Thoracic aorta (tissue), 2 donors: Measurements from ENCODE around the gene TTLL8. TPM values are rescaled to one million over a fixed set of nuclear protein-coding genes. Genes with fewer than 3 reads are reported as not detected.

ENCODE experiments used
- ATAC-seq: fragments of 150-250 bp; one replicate; pipeline ENCODE4 v1.8.0; 2017; ENCODE audit warnings: low read depth; ENCODE audit not compliant: insufficient number of reproducible peaks, low FRiP score
- DNase-seq: peaks from one replicate; pipeline ENCODE4 v3.0.0-alpha.2; 2020; ENCODE audit warnings: low spot score
- H3K27ac ChIP-seq, 2 donors: fragments of 200-600 bp; sonication (generic); 1 replicate in 1 of 2; 2 replicates in 1 of 2; pipeline ENCODE4 v1.5.1; 2016; ENCODE audit warnings: mild to moderate bottlenecking in 2 of 2, moderate library complexity in 2 of 2
- H3K27me3 ChIP-seq: fragments of 200-600 bp; sonication (generic); replicated peaks from 2 replicates; pipeline ENCODE4 v1.6.0; 2016; ENCODE audit warnings: mild to moderate bottlenecking; ENCODE audit not compliant: insufficient read depth
- H3K36me3 ChIP-seq: fragments of 200-600 bp; sonication (generic); one replicate; pipeline ENCODE4 v1.5.1; 2016
- H3K4me1 ChIP-seq, 2 donors: fragments of 200-600 bp; sonication (generic); 1 replicate in 1 of 2; 2 replicates in 1 of 2; pipeline versions ENCODE4 v1.5.1 to v1.6.0; 2016; ENCODE audit warnings: low read depth in 2 of 2, mild to moderate bottlenecking in 1 of 2; ENCODE audit not compliant: control insufficient read depth in 1 of 2
- H3K4me3 ChIP-seq: fragments of 200-600 bp; sonication (generic); 2 replicates; pipeline ENCODE4 v1.5.1; 2016; ENCODE audit warnings: mild to moderate bottlenecking
- H3K9me3 ChIP-seq: fragments of 200-600 bp; sonication (generic); 2 replicates; pipeline ENCODE4 v1.5.1; 2016
- CTCF ChIP-seq: fragments of 200-600 bp; sonication (generic); IDR thresholded peaks from one replicate; pipeline ENCODE4 v1.5.1; 2019; ENCODE audit warnings: antibody characterized with exemption
- total RNA-seq, 2 donors: library from RNA; depleted of rRNA; stranded (reverse); fragments of >200 nt; gene quantifications; one replicate each; pipeline versions ENCODE4 v1.1.0 to v1.2.3, GENCODE V29; 2016

TTLL8 gene
- total RNA-seq, 2 donors from 2014 or later: not detected

GRCh38 chr22:50048061-50048765, 9.9 kb downstream of the TTLL8 start:
- DNase-seq: no peak
- Histone ChIP-seq H3K36me3 (no peaks in the 10 kb centered on the region), H3K27me3 (no peaks in the 10 kb centered on the region), H3K4me1 (no peaks in the 10 kb centered on the region), H3K9me3 (peaks cover 3% of the 10 kb centered on the region), H3K27ac (no peak overlapping the region), H3K4me3 (no peak overlapping the region)
- ATAC-seq: no peak
- no peak for TF ChIP-seq CTCF

GRCh38 chr22:50047346-50047745, 10.8 kb downstream of the TTLL8 start:
- Histone ChIP-seq H3K9me3 (no peaks in the 10 kb centered on the region), H3K36me3 (no peaks in the 10 kb centered on the region), H3K27me3 (no peaks in the 10 kb centered on the region), H3K27ac (no peak overlapping the region), H3K4me1 (no peaks in the 10 kb centered on the region), H3K4me3 (no peak overlapping the region)
- ATAC-seq (no peak), DNase-seq (no peak)
- TF ChIP-seq CTCF: no peak

GRCh38 chr22:50046481-50047245, 11.4 kb downstream of the TTLL8 start:
- Histone ChIP-seq H3K9me3 (no peaks in the 10 kb centered on the region), H3K4me3 (no peak overlapping the region), H3K36me3 (no peaks in the 10 kb centered on the region), H3K4me1 (no peaks in the 10 kb centered on the region), H3K27me3 (no peaks in the 10 kb centered on the region), H3K27ac (no peak overlapping the region)
- DNase-seq (no peak), ATAC-seq (no peak)
- no peak for TF ChIP-seq CTCF

GRCh38 chr22:50046019-50046415, 12.1 kb downstream of the TTLL8 start:
- H3K27ac ChIP-seq: no peak overlapping the region

More at GRCh38 chr22:50046019-50046415, 12.1 kb downstream of the TTLL8 start:
- no peak for ATAC-seq
- no peak for DNase-seq
- no peak for TF ChIP-seq CTCF
- no peaks in the 10 kb centered on the region for H3K36me3 ChIP-seq
- no peak overlapping the region for H3K4me3 ChIP-seq
- no peaks in the 10 kb centered on the region for H3K27me3 ChIP-seq
- H3K9me3 ChIP-seq: no peaks in the 10 kb centered on the region
- H3K4me1 ChIP-seq: no peaks in the 10 kb centered on the region
